ENCODE results near the gene PGAM5.

- TF ChIP-seq CTCF (IDR thresholded peaks at IDR 0.05), result no peak
- TF ChIP-seq RFX5 (IDR thresholded peaks at IDR 0.05), result no peak
- TF ChIP-seq POLR2A (IDR thresholded peaks at IDR 0.05; ENCODE audit: low read length), result no peak
- no peak for TF ChIP-seq SMC3 (IDR thresholded peaks at IDR 0.05)
- TF ChIP-seq MAFK (IDR thresholded peaks at IDR 0.05; ENCODE audit: partially characterized antibody), result no peak
These were observed 6.4 kb downstream of the PGAM5 start for GRCh38 chr12:132717011-132717410.
